CD14-positive monocyte (primary cell): Measurements from ENCODE around the gene IMMP1L. TPM values are rescaled to one million over a fixed set of nuclear protein-coding genes. Genes with fewer than 3 reads are reported as not detected.

Experiments used
- DNase-seq, 3 donors: peaks; one replicate each; pipeline ENCODE4 v3.0.0-alpha.2; 2011 to 2022
- H2AFZ ChIP-seq: 2 replicates; pipeline ENCODE4 v1.6.0; 2012; ENCODE audit warnings: mild to moderate bottlenecking, low read depth, low read length, inconsistent platforms; ENCODE audit not compliant: insufficient read depth, poor library complexity, severe bottlenecking
- H3K27ac ChIP-seq, 2 donors: 1 replicate in 1 of 2; 2 replicates in 1 of 2; pipeline ENCODE4 v1.5.1; 2012 to 2013; ENCODE audit warnings: low read length in 2 of 2, control low read depth in 1 of 2, inconsistent platforms in 1 of 2, low read depth in 1 of 2, mild to moderate bottlenecking in 1 of 2
- H3K27me3 ChIP-seq, 2 donors: one replicate each; pipeline versions ENCODE4 v1.6.0 to v1.6.1; 2011 to 2013; ENCODE audit warnings: low read length in 2 of 2; ENCODE audit not compliant: control insufficient read depth in 2 of 2, insufficient read depth in 2 of 2
- H3K36me3 ChIP-seq, 2 donors: replicated peaks in 1 of 2; 1 replicate in 1 of 2; 2 replicates in 1 of 2; pipeline versions ENCODE4 v1.5.1 to v1.6.1; 2012 to 2013; ENCODE audit warnings: low read length in 2 of 2, control low read depth in 1 of 2, inconsistent platforms in 1 of 2, mild to moderate bottlenecking in 1 of 2; ENCODE audit not compliant: insufficient read depth in 2 of 2, control insufficient read depth in 1 of 2
- H3K4me1 ChIP-seq, 2 donors: 1 replicate in 1 of 2; 2 replicates in 1 of 2; pipeline versions ENCODE4 v1.5.1 to v1.6.1; 2012 to 2013; ENCODE audit warnings: low read length in 2 of 2, control low read depth in 1 of 2, inconsistent platforms in 1 of 2, mild to moderate bottlenecking in 1 of 2, moderate library complexity in 1 of 2; ENCODE audit not compliant: insufficient read depth in 2 of 2, control insufficient read depth in 1 of 2
- H3K4me2 ChIP-seq: replicated peaks from 2 replicates; pipeline ENCODE3; 2012; ENCODE audit warnings: low read length, moderate library complexity, mild to moderate bottlenecking; ENCODE audit not compliant: poor library complexity, severe bottlenecking; ENCODE audit errors: extremely low read depth
- H3K4me3 ChIP-seq, 3 experiments: fragments of 200-600 bp in 1 of 3; sonication (generic) in 1 of 3; replicated peaks in 1 of 3; 1 replicate in 2 of 3; 2 replicates in 1 of 3; pipeline ENCODE4 v1.5.1; 2011 to 2013; ENCODE audit warnings: low read length in 3 of 3, mild to moderate bottlenecking in 3 of 3, control low read depth in 2 of 3, low read depth in 2 of 3, inconsistent platforms in 1 of 3, moderate library complexity in 1 of 3
- H3K79me2 ChIP-seq: 2 replicates; pipeline ENCODE4 v1.6.0; 2012; ENCODE audit warnings: mild to moderate bottlenecking, control low read depth, inconsistent platforms, low read length, moderate library complexity; ENCODE audit not compliant: insufficient read depth
- H3K9ac ChIP-seq: 2 replicates; pipeline ENCODE4 v1.6.0; 2017; ENCODE audit warnings: low read length, mild to moderate bottlenecking; ENCODE audit not compliant: insufficient read depth, poor library complexity, severe bottlenecking
- H3K9me3 ChIP-seq, 2 donors: replicated peaks in 1 of 2; 1 replicate in 1 of 2; 2 replicates in 1 of 2; pipeline versions ENCODE4 v1.5.1 to v1.6.1; 2012 to 2013; ENCODE audit warnings: low read length in 2 of 2, control low read depth in 1 of 2; ENCODE audit not compliant: control insufficient read depth in 1 of 2, insufficient read depth in 1 of 2
- H4K20me1 ChIP-seq: 2 replicates; pipeline ENCODE4 v1.6.0; 2012; ENCODE audit warnings: mild to moderate bottlenecking, low read length, control low read depth, moderate library complexity; ENCODE audit not compliant: insufficient read depth
- H3K27ac Mint-ChIP-seq, 7 donors: one replicate each; pipeline ENCODE4 v1.8.0; 2020; ENCODE audit warnings: mild to moderate bottlenecking in 7 of 7, mixed read lengths in 7 of 7, moderate library complexity in 6 of 7, inconsistent platforms in 2 of 7
- H3K27me3 Mint-ChIP-seq, 3 donors: one replicate each; pipeline ENCODE4 v1.8.0; 2021 to 2022; ENCODE audit warnings: low read depth in 3 of 3, mild to moderate bottlenecking in 3 of 3, mixed read lengths in 3 of 3, moderate library complexity in 3 of 3, inconsistent platforms in 1 of 3
- H3K36me3 Mint-ChIP-seq, 2 donors: one replicate each; pipeline ENCODE4 v1.8.0; 2020; ENCODE audit warnings: mixed read lengths in 2 of 2, inconsistent platforms in 1 of 2, mild to moderate bottlenecking in 1 of 2
- H3K4me1 Mint-ChIP-seq: one replicate; pipeline ENCODE4 v1.8.0; 2020; ENCODE audit warnings: mild to moderate bottlenecking, mixed read lengths
- H3K4me3 Mint-ChIP-seq, 2 donors: one replicate each; pipeline ENCODE4 v1.8.0; 2020; ENCODE audit warnings: mild to moderate bottlenecking in 2 of 2, mixed read lengths in 2 of 2, moderate library complexity in 1 of 2
- H3K9me3 Mint-ChIP-seq, 7 donors: one replicate each; pipeline ENCODE4 v1.8.0; 2020 to 2022; ENCODE audit warnings: mixed read lengths in 7 of 7, mild to moderate bottlenecking in 6 of 7, moderate library complexity in 6 of 7, inconsistent platforms in 2 of 7
- WGBS: methylation state at CpG from one replicate; pipeline ENCODE4 v1.1.5; 2013; ENCODE audit warnings: missing lambda C conversion rate; ENCODE audit not compliant: insufficient coverage; 5-methylcytosine and 5-hydroxymethylcytosine counted together
- intact Hi-C, 2 donors: fragments of 100-400 bp; cut with micrococcal nuclease; formaldehyde crosslinking; loops; one replicate each; pipeline versions ENCODE4 v1.15.0 to v1.15.1; 2023
- polyA plus RNA-seq, 3 donors: library from polyadenylated mRNA; depleted of rRNA in 1 of 3; unstranded in 2 of 3; stranded (reverse) in 1 of 3; fragments of 300-500 nt in 2 of 3; fragments of >200 nt in 1 of 3; fragmentation: Illumina TruSeq in 2 of 3; gene quantifications; 1 replicate in 2 of 3; 2 replicates in 1 of 3; pipeline ENCODE4 v1.2.3, GENCODE V29; 2012 to 2021
- TF ChIP-seq, protein P1 (sequence below): fragments of 200-600 bp; IDR thresholded peaks from one replicate; pipeline ENCODE4 v1.8.0; 2022; ENCODE audit warnings: antibody characterized with exemption, mild to moderate bottlenecking

IMMP1L gene
- polyA plus RNA-seq, 3 donors, result 0.53 to 5.0 (median 4.7) TPM

DNA sequence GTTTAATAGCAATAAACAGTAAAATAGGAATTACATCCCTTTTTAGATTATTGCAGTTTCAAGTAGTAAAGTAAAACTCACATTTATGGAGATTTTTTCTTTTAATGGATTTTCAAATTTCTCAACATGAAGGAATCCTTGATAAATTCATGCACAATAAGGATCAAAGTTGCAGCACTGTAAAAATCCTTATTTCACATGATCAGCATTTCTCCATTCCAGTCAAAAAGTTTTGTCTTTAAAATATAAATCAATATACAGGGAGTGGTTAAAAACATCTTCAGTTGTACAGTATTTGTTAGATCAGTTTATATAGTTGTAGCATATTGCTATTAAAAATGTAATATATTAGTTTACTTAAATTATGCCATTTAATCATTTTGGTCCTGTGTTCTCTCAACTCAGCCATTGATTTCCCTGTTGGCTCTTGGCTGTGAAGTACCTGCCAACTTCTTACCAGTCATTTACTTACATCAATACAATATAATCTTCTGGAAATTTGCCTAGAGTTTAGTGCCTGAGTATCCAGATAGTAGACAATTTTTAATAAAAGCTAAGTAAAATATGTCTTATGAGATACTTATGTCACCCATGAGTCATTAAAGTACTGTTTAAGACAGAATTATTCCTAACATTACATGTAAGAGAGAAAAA, 12.2 kb upstream of the IMMP1L start:
- intact Hi-C loops, result no loop called here
- Mint-ChIP-seq H3K27me3 (no peaks in the 10 kb centered on the region), H3K9me3 (peaks cover 0 to 2% (median 0%) of the 10 kb centered on the region in 7 donors), H3K27ac (no peak overlapping the region), H3K4me1 (no peaks in the 10 kb centered on the region), H3K36me3 (peaks cover 8 to 13% of the 10 kb centered on the region in 2 donors), H3K4me3 (no peak overlapping the region)
- no peak for DNase-seq
- Histone ChIP-seq H4K20me1 (no peaks in the 10 kb centered on the region), H3K4me1 (no peaks in the 10 kb centered on the region), H3K79me2 (no peaks in the 10 kb centered on the region), H3K27me3 (no peaks in the 10 kb centered on the region), H3K4me2 (no peak overlapping the region), H3K9me3 (peaks cover 0 to 3% of the 10 kb centered on the region in 2 donors), H3K27ac (no peak overlapping the region), H3K9ac (no peak overlapping the region), H3K36me3 (no peaks in the 10 kb centered on the region), H2AFZ (no peak overlapping the region), H3K4me3 (no peak overlapping the region)
- TF ChIP-seq, protein P1, sequence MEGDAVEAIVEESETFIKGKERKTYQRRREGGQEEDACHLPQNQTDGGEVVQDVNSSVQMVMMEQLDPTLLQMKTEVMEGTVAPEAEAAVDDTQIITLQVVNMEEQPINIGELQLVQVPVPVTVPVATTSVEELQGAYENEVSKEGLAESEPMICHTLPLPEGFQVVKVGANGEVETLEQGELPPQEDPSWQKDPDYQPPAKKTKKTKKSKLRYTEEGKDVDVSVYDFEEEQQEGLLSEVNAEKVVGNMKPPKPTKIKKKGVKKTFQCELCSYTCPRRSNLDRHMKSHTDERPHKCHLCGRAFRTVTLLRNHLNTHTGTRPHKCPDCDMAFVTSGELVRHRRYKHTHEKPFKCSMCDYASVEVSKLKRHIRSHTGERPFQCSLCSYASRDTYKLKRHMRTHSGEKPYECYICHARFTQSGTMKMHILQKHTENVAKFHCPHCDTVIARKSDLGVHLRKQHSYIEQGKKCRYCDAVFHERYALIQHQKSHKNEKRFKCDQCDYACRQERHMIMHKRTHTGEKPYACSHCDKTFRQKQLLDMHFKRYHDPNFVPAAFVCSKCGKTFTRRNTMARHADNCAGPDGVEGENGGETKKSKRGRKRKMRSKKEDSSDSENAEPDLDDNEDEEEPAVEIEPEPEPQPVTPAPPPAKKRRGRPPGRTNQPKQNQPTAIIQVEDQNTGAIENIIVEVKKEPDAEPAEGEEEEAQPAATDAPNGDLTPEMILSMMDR, result no peak

DNA sequence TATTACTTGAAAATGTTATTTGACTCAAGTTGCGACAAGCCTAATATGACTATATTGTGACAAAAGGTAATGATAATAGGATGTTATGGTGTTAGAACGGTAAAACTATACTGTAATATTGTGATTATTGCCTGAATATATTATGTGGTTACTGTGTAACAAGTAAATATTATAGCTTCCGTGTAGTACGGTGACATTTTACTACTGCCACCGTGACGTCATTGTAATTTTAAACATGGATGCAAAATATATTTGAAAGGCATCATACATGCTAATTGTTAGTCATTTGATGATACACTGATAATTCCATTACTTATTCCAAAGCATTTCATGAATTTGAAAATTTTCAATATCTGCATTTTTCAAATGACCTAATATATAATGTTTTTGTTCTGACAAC, 2.7 kb upstream of the IMMP1L start:
- H2AFZ ChIP-seq, result no peak overlapping the region
- H3K36me3 ChIP-seq, result no peaks in the 10 kb centered on the region
- H3K4me3 ChIP-seq, result no peak overlapping the region
- intact Hi-C loops, result loop anchor here in 1 of 2 donors (10.0 kb wide), 1 partner anchor 147 kb away; the partner anchor contains the start of genes DCDC1 and DNAJC24
- no peak overlapping the region for H3K4me2 ChIP-seq
- TF ChIP-seq, protein P1, result no peak
- Mint-ChIP-seq H3K27me3 (no peaks in the 10 kb centered on the region), H3K9me3 (peaks cover 0 to 1% (median 0%) of the 10 kb centered on the region in 7 donors), H3K36me3 (no peaks in the 10 kb centered on the region), H3K27ac (no peak overlapping the region), H3K4me3 (no peak overlapping the region), H3K4me1 (peaks cover 22% of the 10 kb centered on the region)
- H3K4me1 ChIP-seq, result peaks cover 10 to 21% of the 10 kb centered on the region in 2 donors
- H3K27ac ChIP-seq, result no peak overlapping the region
- no peak overlapping the region for H3K9ac ChIP-seq
- DNase-seq, result no peak
- H3K27me3 ChIP-seq, result no peaks in the 10 kb centered on the region
- H4K20me1 ChIP-seq, result no peaks in the 10 kb centered on the region
- WGBS, result 100% methylated on average over 2 of the region's 6 CpGs
- no peaks in the 10 kb centered on the region for H3K9me3 ChIP-seq
- H3K79me2 ChIP-seq, result peaks cover 45% of the 10 kb centered on the region
